Bronchial epithelial cell (primary cell): Measurements from ENCODE around the gene SOX13. TPM values are rescaled to one million over a fixed set of nuclear protein-coding genes. Genes with fewer than 3 reads are reported as not detected.

Experiments used
- DNase-seq: peaks from one replicate; pipeline ENCODE4 v3.0.0-alpha.2; 2010; ENCODE audit warnings: low read depth
- FAIRE-seq: peaks from 2 replicates; lab custom pipeline; 2011; peaks lifted over from hg19 to GRCh38; lab: Jason Lieb, UNC
- H3K27me3 ChIP-seq: 2 replicates; pipeline ENCODE4 v1.5.1; 2011; ENCODE audit warnings: low read length; ENCODE audit not compliant: control insufficient read depth, insufficient read depth
- H3K36me3 ChIP-seq: 2 replicates; pipeline ENCODE4 v1.5.1; 2011; ENCODE audit warnings: low read length; ENCODE audit not compliant: control insufficient read depth, insufficient read depth
- H3K4me3 ChIP-seq: 2 replicates; pipeline ENCODE4 v1.5.1; 2011; ENCODE audit warnings: mild to moderate bottlenecking, low read depth, low read length, control low read depth
- CTCF ChIP-seq: IDR thresholded peaks from 2 replicates; pipeline ENCODE4 v1.5.1; 2011; ENCODE audit warnings: mild to moderate bottlenecking, moderate library complexity, low read length, control low read depth, inconsistent platforms; ENCODE audit not compliant: insufficient read depth, severe bottlenecking
- total RNA-seq: library from RNA; depleted of rRNA; stranded (reverse); fragments of >200 nt; gene quantifications from 2 replicates; pipeline ENCODE4 v1.2.1, GENCODE V29; 2014

The SOX13 gene
- total RNA-seq, 1 donor from 2014 or later, result 3.2 TPM

GRCh38 chr1:204151552-204152309 lies 78.8 kb downstream of the SOX13 start, which contains the start of gene ETNK2:
Gene ETNK2 (minus strand): TSS chr1:204152044. CDS start chr1:204151852, 192 bp downstream.
- peak; percentile 0 for TF ChIP-seq CTCF
- H3K36me3 ChIP-seq, result no peaks in the 10 kb centered on the region
- no peak for FAIRE-seq
- H3K27me3 ChIP-seq, result no peaks in the 10 kb centered on the region
- H3K4me3 ChIP-seq, result peak within 1 kb of the TSS; percentile 59
- no peak for DNase-seq

GRCh38 chr1:204152310-204153044 lies 79.6 kb downstream of the SOX13 start:
- Histone ChIP-seq H3K36me3 (no peaks in the 10 kb centered on the region), H3K27me3 (no peaks in the 10 kb centered on the region), H3K4me3 (peak overlapping the region; percentile 59)
- no peak for DNase-seq
- no peak for FAIRE-seq
- no peak for TF ChIP-seq CTCF

GRCh38 chr1:204153667-204154066 lies 80.8 kb downstream of the SOX13 start:
- Histone ChIP-seq H3K4me3 (no peak overlapping the region), H3K36me3 (no peaks in the 10 kb centered on the region), H3K27me3 (no peaks in the 10 kb centered on the region)
- FAIRE-seq (no peak), DNase-seq (no peak)
- no peak for TF ChIP-seq CTCF

GRCh38 chr1:204154568-204155255 lies 81.8 kb downstream of the SOX13 start:
- Histone ChIP-seq H3K27me3 (no peaks in the 10 kb centered on the region), H3K36me3 (no peaks in the 10 kb centered on the region), H3K4me3 (no peak overlapping the region)
- peak; percentile 100 for FAIRE-seq
- peak; percentile 97 for DNase-seq
- no peak for TF ChIP-seq CTCF

GRCh38 chr1:204155881-204156280 lies 83.0 kb downstream of the SOX13 start:
- no peaks in the 10 kb centered on the region for H3K36me3 ChIP-seq
- no peak for DNase-seq
- no peak for TF ChIP-seq CTCF
- FAIRE-seq, result no peak
- no peak overlapping the region for H3K4me3 ChIP-seq
- no peaks in the 10 kb centered on the region for H3K27me3 ChIP-seq
